Cardiac fibroblast (primary cell): ENCODE results near the gene PARD3B.

ENCODE experiments used
- DNase-seq, 2 donors: peaks; one replicate each; pipeline versions ENCODE4 v3.0.0 to v3.0.0-alpha.2; 2010; ENCODE audit warnings: low read depth in 2 of 2
- H3K4me3 ChIP-seq, 2 donors: replicated peaks in 1 of 2; 1 replicate in 1 of 2; 2 replicates in 1 of 2; pipeline ENCODE4 v1.5.1; 2011; ENCODE audit warnings: low read depth in 2 of 2, low read length in 2 of 2, mild to moderate bottlenecking in 2 of 2, moderate library complexity in 1 of 2
- TF ChIP-seq, protein P1 (sequence below): IDR thresholded peaks from one replicate; pipeline ENCODE4 v1.5.1; 2011; ENCODE audit warnings: low read depth, mild to moderate bottlenecking, low read length, inconsistent platforms

Gene PARD3B

DNA sequence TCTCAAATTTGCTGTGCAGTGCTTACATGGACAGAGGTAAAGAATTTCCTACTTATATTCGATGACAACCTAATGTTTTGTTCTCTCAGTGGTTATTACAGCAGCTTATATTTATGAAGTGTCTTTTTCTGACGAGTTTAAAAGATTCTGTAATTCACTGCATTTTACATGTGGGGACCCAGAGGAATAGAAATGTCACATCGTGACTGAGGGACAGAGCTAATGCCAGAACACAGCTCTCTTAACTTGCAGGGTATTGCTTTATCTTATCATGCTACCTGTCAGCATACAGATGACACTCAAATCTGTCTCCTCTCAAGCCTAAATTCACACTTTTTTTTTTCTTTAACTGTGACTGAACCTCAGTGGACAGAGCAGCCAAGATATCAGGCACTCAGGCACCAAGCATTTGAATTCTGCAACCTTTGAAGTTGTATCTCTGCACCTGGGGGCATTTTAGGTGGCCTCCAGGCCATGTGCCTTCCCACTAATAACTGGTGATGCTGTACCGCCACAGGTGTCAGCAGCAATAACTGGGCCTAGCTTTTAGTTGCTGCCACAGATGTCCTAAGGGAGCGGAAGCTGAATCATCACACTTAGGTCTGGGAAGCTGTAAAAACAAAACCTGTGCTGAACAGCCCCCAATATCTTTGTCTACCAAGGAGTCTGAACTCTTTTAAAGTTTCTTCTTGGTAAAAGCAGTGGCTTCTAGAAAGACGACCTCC, 821.2 kb downstream of the PARD3B start:
- peak in 1 of 2 donors; percentile 31 for DNase-seq
- TF ChIP-seq, protein P1, sequence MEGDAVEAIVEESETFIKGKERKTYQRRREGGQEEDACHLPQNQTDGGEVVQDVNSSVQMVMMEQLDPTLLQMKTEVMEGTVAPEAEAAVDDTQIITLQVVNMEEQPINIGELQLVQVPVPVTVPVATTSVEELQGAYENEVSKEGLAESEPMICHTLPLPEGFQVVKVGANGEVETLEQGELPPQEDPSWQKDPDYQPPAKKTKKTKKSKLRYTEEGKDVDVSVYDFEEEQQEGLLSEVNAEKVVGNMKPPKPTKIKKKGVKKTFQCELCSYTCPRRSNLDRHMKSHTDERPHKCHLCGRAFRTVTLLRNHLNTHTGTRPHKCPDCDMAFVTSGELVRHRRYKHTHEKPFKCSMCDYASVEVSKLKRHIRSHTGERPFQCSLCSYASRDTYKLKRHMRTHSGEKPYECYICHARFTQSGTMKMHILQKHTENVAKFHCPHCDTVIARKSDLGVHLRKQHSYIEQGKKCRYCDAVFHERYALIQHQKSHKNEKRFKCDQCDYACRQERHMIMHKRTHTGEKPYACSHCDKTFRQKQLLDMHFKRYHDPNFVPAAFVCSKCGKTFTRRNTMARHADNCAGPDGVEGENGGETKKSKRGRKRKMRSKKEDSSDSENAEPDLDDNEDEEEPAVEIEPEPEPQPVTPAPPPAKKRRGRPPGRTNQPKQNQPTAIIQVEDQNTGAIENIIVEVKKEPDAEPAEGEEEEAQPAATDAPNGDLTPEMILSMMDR, result no peak
- H3K4me3 ChIP-seq, result no peak overlapping the region

DNA sequence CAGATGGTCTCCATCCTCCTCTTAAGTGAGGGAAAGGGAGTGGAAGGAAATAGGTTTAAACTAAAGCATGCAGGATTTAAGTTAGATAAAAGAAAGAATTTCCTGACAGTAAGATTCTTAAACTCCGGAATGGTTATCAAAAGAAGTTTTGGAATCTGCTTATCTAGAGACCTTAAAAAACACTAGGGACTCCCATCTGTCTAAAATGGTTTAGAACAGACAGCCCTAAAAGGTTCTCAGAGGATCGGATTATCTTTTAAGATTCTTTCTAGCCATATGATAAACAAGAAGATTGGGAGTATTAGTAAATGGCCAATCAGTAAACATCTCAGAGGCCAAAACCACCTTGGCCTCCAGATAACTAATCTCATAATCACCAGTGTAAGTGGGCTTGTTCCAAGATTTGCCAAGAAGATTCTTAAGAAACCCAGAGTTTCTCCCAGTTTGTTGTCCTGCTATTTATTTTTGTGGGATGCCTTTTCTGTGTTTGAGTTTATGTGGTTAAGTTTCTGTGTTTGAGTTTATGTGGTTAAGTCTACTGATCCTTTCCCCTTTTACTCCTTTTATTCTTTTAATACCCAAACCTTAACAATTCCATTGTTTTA, 822.2 kb downstream of the PARD3B start:
- DNase-seq, result no peak
- no peak overlapping the region for H3K4me3 ChIP-seq
- TF ChIP-seq, protein P1, result no peak

- DNase-seq, result no peak
- no peak overlapping the region for H3K4me3 ChIP-seq
- TF ChIP-seq, protein P1, result no peak
Measured at GRCh38 chr2:205369813-205370212, 824.5 kb downstream of the PARD3B start.

- no peak overlapping the region for H3K4me3 ChIP-seq
- TF ChIP-seq, protein P1, result no peak
- DNase-seq, result no peak
Measured at GRCh38 chr2:205370726-205371125, 825.5 kb downstream of the PARD3B start.

DNA sequence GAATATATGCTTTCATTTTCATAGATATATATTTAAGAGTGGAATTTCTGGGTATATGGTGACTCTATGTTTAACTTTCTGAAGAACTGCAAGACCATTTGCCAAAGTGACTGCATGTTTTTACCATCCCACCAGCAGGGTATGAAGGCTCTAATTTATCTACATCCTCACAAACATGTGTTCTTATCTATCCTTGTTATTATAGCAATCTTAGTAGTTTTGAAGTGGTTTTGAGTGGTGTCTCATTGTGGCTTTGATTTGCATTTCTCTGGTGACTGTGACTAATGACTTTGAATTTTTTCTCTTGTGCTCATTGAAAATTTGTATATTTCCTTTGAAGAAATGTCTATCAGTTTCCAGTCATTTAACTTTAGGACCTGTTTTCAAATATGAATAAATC, 826.9 kb downstream of the PARD3B start:
- peak; percentile 6 to 45 for DNase-seq
- no peak overlapping the region for H3K4me3 ChIP-seq
- TF ChIP-seq, protein P1, result no peak

DNA sequence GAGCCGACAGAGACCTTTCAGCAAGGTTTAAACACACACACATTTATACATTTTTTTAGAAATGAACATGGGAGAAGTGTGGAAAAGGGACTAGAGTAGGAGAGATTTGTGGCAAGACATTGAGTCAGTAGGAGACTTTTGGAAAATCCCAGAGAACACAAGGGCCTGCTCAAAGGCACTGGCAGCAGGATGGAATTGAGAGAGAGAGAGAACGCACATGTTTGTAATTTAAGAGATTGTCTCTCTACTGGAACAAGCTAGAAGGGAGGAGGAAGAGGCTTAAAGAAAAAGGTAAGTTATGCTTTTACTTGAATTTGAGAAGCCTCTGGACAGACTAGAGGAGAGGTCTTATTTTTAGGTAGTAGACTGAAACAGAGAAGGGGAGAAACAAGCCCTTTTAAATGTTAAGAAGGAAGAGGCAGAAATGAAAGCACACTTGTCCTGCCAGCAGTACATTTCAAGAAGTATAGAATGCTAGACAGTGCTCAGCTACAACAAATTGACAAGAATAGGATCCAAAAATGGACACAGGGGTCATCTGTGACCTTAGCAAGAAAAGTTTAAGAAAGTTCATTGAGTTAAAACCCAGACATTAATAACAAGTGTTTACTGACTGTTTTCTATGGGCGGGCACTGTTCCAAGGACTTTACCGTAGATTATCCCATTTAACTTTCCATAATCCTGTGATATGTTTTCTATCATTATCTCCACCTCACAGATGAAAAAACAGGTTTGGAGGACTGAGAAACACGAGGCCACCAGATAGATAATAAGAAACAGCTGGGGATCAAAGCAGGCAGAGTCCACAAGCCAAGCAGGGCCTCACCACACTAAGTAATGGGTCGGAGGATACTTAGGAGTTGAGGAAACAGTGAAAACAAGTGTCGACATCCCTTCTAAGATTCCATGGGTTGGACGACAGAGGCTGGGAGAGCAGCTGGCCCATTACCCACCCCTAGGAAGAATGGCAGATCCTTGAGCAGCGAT, 830.5 kb downstream of the PARD3B start:
- TF ChIP-seq, protein P1, result no peak
- DNase-seq, result no peak
- no peak overlapping the region for H3K4me3 ChIP-seq
